Testis (tissue), 2 donors: Measurements from ENCODE around the gene DDT.
"Not testable (repeated sequence)": the region's sequence is repeated elsewhere in the genome, so short reads cannot be mapped to it uniquely, and the experiment has no call there.

Experiments used
- CTCF ChIP-seq, 3 experiments: fragments of 450-650 bp in 2 of 3; fragments of 200-600 bp in 1 of 3; sonication (generic) in 1 of 3; IDR thresholded peaks; one replicate each; pipeline ENCODE4 v1.5.1; 2016 to 2019; ENCODE audit warnings: antibody characterized with exemption in 3 of 3, mild to moderate bottlenecking in 2 of 3, moderate library complexity in 1 of 3
- POLR2A ChIP-seq: fragments of 450-650 bp; IDR thresholded peaks from one replicate; pipeline ENCODE4 v1.6.1; 2017; ENCODE audit warnings: antibody characterized with exemption, mild to moderate bottlenecking, moderate library complexity

- not testable (repeated sequence) for TF ChIP-seq CTCF (IDR thresholded peaks at IDR 0.05); POLR2A
These were observed 11.8 kb upstream of the DDT start for GRCh38 chr22:23986089-23986488.
